Ectodermal cell (in vitro differentiated cells): ENCODE measurements around the gene CCDC13.

Source experiments
- H3K27ac ChIP-seq: 2 replicates; pipeline ENCODE4 v1.7.0; 2013; ENCODE audit warnings: mild to moderate bottlenecking, low read depth, low read length; ENCODE audit not compliant: insufficient read depth, poor library complexity, severe bottlenecking
- H3K27me3 ChIP-seq: 2 replicates; pipeline ENCODE4 v1.7.0; 2013; ENCODE audit warnings: mild to moderate bottlenecking, low read length; ENCODE audit not compliant: insufficient read depth, control insufficient read depth, poor library complexity, severe bottlenecking
- H3K36me3 ChIP-seq: one replicate; pipeline ENCODE4 v1.7.0; 2013; ENCODE audit warnings: low read length; ENCODE audit not compliant: control insufficient read depth, insufficient read depth
- H3K4me1 ChIP-seq: one replicate; pipeline ENCODE4 v1.7.0; 2013; ENCODE audit warnings: low read length; ENCODE audit not compliant: control insufficient read depth, insufficient read depth
- H3K4me3 ChIP-seq: 2 replicates; pipeline ENCODE4 v1.7.0; 2013; ENCODE audit warnings: low read depth, low read length, control low read depth; ENCODE audit not compliant: insufficient read depth
- H3K9me3 ChIP-seq: 2 replicates; pipeline ENCODE4 v1.7.0; 2013; ENCODE audit warnings: mild to moderate bottlenecking, low read length, moderate library complexity; ENCODE audit not compliant: control insufficient read depth
- WGBS, 2 experiments: methylation state at CpG; one replicate each; pipeline ENCODE4 v1.1.7; 2013; ENCODE audit warnings: missing lambda C conversion rate in 2 of 2; 5-methylcytosine and 5-hydroxymethylcytosine counted together

The CCDC13 gene

GRCh38 chr3:42735019-42735418 is 38.0 kb downstream of the CCDC13 start:
- Histone ChIP-seq H3K27me3 (no peaks in the 10 kb centered on the region), H3K9me3 (no peaks in the 10 kb centered on the region), H3K4me3 (no peak overlapping the region), H3K4me1 (peaks cover 3% of the 10 kb centered on the region), H3K27ac (no peak overlapping the region), H3K36me3 (no peaks in the 10 kb centered on the region)
- 59 to 64% methylated on average over 8 of the region's 8 CpGs for WGBS, 2 experiments

GRCh38 chr3:42734263-42734860 is 38.7 kb downstream of the CCDC13 start:
- WGBS, 2 experiments, result 81 to 84% methylated on average over 6 of the region's 6 CpGs
- no peak overlapping the region for H3K4me3 ChIP-seq
- H3K27me3 ChIP-seq, result no peaks in the 10 kb centered on the region
- no peaks in the 10 kb centered on the region for H3K9me3 ChIP-seq
- H3K4me1 ChIP-seq, result peaks cover 3% of the 10 kb centered on the region
- no peaks in the 10 kb centered on the region for H3K36me3 ChIP-seq
- no peak overlapping the region for H3K27ac ChIP-seq

DNA sequence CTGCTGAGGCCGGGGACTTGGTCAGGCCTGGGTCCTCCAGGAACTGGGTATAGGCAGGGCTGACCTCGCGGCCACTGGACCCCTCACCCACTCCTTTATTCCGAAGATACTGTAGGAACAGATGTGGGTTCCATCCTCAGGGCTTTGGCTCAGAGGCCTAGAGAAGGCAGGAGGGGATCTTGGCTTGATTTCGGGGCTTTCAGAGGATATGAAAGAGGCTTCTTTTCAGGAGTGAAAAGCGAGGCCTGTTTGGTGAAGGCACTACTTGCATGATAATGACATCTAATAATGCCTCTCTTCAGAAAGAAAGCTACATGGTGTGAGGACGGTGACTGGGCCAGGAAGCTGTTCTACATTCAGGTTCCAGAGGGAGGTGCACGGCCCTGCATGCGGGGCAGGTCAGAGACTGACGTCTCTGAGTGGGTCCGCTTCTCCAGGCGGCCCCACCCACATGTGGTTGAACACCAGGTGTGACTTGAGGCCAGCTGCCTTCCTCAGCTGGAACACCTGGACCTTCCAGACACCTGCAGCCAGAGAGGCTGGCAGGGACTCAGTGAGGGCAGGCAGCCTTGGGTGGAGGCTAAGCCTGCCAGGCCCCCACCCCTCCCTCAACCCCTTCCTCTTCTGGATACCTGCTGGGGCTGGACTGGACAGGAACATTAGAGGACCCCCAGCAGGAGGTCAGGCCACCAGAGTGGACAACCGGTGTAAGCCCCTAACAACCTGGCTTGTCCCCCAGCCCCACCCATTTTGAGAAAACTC is 39.4 kb downstream of the CCDC13 start:
- H3K27me3 ChIP-seq, result no peaks in the 10 kb centered on the region
- H3K36me3 ChIP-seq, result no peaks in the 10 kb centered on the region
- no peak overlapping the region for H3K27ac ChIP-seq
- 45 to 47% methylated on average over 13 of the region's 13 CpGs for WGBS, 2 experiments
- H3K4me1 ChIP-seq, result peaks cover 3% of the 10 kb centered on the region
- H3K4me3 ChIP-seq, result no peak overlapping the region
- H3K9me3 ChIP-seq, result no peaks in the 10 kb centered on the region

DNA sequence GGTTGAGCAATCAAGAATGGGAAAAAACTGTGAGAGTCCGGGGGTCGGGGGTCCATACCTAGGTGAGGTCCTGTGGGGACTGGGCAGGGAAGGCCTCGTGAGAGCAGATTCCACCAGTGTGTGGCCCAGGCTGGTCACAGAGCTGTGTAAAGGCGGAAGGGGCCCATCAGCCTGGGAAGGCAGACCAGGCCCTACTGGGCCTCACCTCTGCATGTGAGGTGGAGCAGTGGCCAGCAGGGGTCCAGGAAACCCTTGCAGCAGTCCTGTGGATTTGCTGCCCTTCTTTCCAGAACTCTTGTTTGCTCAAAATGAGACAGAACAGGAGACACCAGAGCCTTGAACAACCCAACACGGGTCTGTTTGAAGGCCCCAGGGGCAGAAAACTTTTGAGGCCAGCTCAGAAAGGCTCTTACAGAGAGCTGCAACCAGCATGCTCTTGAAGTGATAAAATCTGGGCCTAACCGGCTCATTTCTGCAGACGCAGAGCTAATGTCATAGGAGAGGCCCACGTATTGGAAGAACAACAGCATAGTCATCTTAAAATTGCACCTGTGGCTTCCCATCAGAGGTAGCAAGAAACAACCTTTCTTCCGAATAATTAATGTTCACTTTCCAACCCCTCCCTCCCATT is 40.1 kb downstream of the CCDC13 start:
- Histone ChIP-seq H3K4me3 (no peak overlapping the region), H3K4me1 (peaks cover 3% of the 10 kb centered on the region), H3K27ac (no peak overlapping the region)

DNA sequence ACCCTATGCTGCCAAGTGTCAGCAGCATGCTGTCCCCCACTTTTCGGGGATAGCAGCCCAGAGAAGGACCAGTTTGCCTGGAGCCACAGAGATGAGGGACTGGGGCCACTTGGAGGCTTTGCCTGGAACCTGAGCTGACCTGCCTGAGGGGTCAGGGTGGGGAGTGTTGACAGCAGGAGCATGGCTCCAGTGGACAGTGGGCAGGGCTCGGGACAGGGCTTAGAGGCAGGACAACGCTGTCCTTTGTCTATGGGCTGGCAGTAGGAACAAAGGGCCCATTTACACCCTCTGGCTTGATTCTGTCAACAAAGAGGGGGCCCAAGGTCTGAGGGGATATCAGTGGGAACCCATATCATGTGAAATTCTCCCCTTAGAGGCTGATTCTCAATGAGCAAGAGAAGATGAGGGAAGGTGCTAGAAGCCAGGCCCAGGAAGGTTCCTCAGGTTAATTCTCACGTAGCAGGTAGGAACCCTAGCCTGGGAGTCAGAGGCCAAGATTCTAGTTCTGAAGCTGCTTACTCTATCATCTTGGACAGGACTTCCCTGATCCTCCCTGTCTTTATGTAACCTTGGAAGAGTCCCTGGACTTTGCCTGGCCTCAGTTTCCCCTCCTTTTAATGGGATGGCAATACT is 40.7 kb downstream of the CCDC13 start:
- Histone ChIP-seq H3K36me3 (no peaks in the 10 kb centered on the region), H3K9me3 (no peaks in the 10 kb centered on the region), H3K4me1 (peaks cover 3% of the 10 kb centered on the region), H3K27me3 (no peaks in the 10 kb centered on the region), H3K4me3 (no peak overlapping the region), H3K27ac (no peak overlapping the region)
- 46 to 49% methylated on average over 4 of the region's 4 CpGs for WGBS, 2 experiments

More for the DNA sequence above, 40.1 kb downstream of the CCDC13 start:
- no peaks in the 10 kb centered on the region for H3K27me3 ChIP-seq
- no peaks in the 10 kb centered on the region for H3K36me3 ChIP-seq
- H3K9me3 ChIP-seq, result no peaks in the 10 kb centered on the region
- WGBS, 2 experiments, result 74 to 76% methylated on average over 9 of the region's 9 CpGs

DNA sequence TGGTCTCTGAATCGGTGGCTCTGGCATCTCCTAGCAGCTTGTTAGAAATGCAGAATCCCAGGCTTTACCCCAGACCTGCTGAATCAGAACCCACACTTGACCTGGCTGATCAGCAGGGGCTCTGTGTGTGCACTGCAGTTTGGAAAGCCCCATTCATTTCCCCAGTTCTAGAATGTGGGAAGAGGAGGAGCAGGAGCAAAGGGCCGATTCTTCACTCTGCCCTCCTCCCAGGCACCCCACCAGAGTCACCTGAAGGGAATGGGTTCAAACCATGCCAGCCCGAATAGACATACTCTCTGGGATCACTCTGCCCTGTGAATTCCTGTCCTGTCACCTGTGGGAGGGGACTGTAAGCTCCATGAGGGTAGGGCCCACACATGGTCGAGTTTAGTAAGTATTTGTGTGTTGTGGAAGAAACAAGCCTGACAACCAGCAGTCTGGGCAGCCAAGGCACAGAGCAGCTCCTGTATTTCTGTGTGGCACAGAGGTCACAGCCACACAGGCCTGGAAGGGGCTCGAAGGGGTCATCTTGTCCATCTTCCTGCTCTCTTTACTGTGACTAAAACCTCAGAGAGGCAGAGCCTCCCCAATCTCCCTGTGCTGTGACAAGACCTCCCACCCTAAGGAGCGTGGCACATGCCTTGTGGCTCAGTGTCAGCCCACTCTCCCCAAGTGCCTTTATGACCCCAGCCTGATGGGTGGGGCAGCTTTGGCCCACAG is 41.4 kb downstream of the CCDC13 start:
- Histone ChIP-seq H3K4me3 (no peak overlapping the region), H3K36me3 (no peaks in the 10 kb centered on the region), H3K4me1 (peaks cover 3% of the 10 kb centered on the region), H3K27me3 (no peaks in the 10 kb centered on the region), H3K9me3 (no peaks in the 10 kb centered on the region), H3K27ac (no peak overlapping the region)
- 88 to 92% methylated on average over 6 of the region's 6 CpGs for WGBS, 2 experiments

- Histone ChIP-seq H3K9me3 (no peaks in the 10 kb centered on the region), H3K36me3 (no peaks in the 10 kb centered on the region), H3K4me1 (peaks cover 3% of the 10 kb centered on the region), H3K27ac (no peak overlapping the region), H3K4me3 (no peak overlapping the region), H3K27me3 (no peaks in the 10 kb centered on the region)
- WGBS, 2 experiments, result 94 to 95% methylated on average over 3 of the region's 3 CpGs
These were observed 42.2 kb downstream of the CCDC13 start for GRCh38 chr3:42730706-42731420.

DNA sequence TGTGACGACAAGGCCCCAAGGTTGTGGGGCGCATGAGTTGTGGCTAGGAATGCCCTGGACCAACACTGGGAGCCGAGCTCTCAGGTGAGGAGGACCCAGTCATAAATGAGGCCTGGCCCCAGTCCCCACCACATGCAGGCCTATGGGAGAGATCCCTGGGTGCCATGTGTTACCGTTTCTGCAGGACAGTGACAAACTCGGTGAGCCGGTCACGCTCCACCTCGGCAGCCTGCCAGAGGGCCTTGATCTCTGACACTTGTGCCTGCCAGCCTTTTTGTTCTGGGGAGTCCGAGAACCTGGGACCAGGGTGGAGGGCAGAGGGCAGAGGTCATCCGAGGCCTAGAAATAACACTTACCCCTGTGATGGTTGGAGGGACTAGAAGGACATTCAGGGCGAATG is 42.8 kb downstream of the CCDC13 start:
- H3K27me3 ChIP-seq, result no peaks in the 10 kb centered on the region
- H3K4me3 ChIP-seq, result no peak overlapping the region
- H3K27ac ChIP-seq, result no peak overlapping the region
- WGBS, 2 experiments, result 85 to 87% methylated on average over 11 of the region's 11 CpGs
- H3K36me3 ChIP-seq, result no peaks in the 10 kb centered on the region
- no peaks in the 10 kb centered on the region for H3K9me3 ChIP-seq
- H3K4me1 ChIP-seq, result peaks cover 3% of the 10 kb centered on the region

DNA sequence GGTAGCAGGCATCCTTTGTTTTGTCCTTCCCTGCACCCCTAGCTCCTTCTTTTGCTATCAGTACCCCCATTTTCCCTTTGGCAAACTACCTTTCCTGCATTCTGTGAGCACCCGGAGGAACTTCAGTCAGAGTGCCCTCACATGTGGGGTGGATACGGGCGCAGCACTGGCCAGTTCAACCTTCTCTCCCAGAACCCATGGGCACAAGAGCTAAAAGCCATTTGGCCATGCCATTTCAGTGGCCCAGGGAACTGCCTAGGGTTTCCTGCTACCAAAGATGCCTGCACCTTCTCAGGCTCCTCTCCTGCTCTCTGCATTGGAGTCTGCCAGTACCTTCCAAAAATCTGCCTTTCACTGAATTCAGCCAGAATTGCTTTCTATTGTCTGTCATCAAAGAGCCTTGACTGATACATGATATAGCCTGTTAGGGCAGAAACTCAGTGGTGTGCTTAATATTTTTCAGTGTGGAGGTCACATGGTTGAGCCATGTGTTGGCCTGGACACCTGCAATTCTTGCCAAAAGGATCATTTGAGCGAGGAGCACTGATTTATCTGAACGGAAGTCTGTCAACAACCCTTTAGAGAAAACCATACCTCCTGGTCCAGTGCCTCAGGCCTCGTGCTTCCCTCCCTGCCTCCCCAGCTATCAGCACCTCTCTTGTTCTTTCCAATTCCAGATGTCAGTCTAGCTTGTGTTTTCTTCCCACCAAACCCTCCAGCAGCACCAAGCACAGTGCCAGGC is 43.5 kb downstream of the CCDC13 start:
- Histone ChIP-seq H3K27ac (no peak overlapping the region), H3K36me3 (no peaks in the 10 kb centered on the region), H3K27me3 (no peaks in the 10 kb centered on the region), H3K9me3 (no peaks in the 10 kb centered on the region), H3K4me3 (no peak overlapping the region), H3K4me1 (peaks cover 3% of the 10 kb centered on the region)
- WGBS, 2 experiments, result 93% methylated on average over 6 of the region's 6 CpGs
